Esophagus muscularis mucosa (tissue), 4 donors: ENCODE results near the gene PTPRN2. TPM values are rescaled to one million over a fixed set of nuclear protein-coding genes. Genes with fewer than 3 reads are reported as not detected.

Experiments used
- DNase-seq: peaks from one replicate; pipeline ENCODE4 v3.0.0-alpha.2; 2017; ENCODE audit errors: extremely low spot score
- H3K27ac ChIP-seq, 4 donors: fragments of 200-600 bp; sonication (generic); replicated peaks in 1 of 4; 1 replicate in 3 of 4; 2 replicates in 1 of 4; pipeline ENCODE4 v1.5.1; 2016 to 2019; ENCODE audit warnings: mild to moderate bottlenecking in 1 of 4
- H3K27me3 ChIP-seq, 4 donors: fragments of 200-600 bp; sonication (generic); one replicate each; pipeline versions ENCODE4 v1.5.1 to v1.6.0; 2016 to 2019
- H3K36me3 ChIP-seq, 4 donors: fragments of 200-600 bp; sonication (generic); one replicate each; pipeline ENCODE4 v1.5.1; 2016 to 2019
- H3K4me1 ChIP-seq, 4 donors: fragments of 200-600 bp; sonication (generic); one replicate each; pipeline ENCODE4 v1.5.1; 2016 to 2019
- H3K4me3 ChIP-seq, 4 donors: fragments of 200-600 bp; sonication (generic); 1 replicate in 2 of 4; 2 replicates in 2 of 4; pipeline ENCODE4 v1.5.1; 2016 to 2019; ENCODE audit warnings: mild to moderate bottlenecking in 4 of 4, moderate library complexity in 1 of 4
- H3K9me3 ChIP-seq, 4 donors: fragments of 200-600 bp; sonication (generic); 1 replicate in 3 of 4; 2 replicates in 1 of 4; pipeline ENCODE4 v1.5.1; 2016 to 2019
- CTCF ChIP-seq, 3 experiments: fragments of 200-600 bp in 2 of 3; fragments of 450-650 bp in 1 of 3; sonication (generic) in 2 of 3; IDR thresholded peaks; one replicate each; pipeline ENCODE4 v1.5.1; 2017 to 2019; ENCODE audit warnings: antibody characterized with exemption in 3 of 3, mild to moderate bottlenecking in 2 of 3, moderate library complexity in 1 of 3
- EP300 ChIP-seq: sonication (generic); formaldehyde crosslinking; IDR thresholded peaks from one replicate; pipeline ENCODE4 v1.6.1; 2017; ENCODE audit warnings: antibody characterized with exemption
- POLR2A ChIP-seq: fragments of 450-650 bp; IDR thresholded peaks from one replicate; pipeline ENCODE4 v1.6.1; 2017; ENCODE audit warnings: antibody characterized with exemption, moderate library complexity, mild to moderate bottlenecking, low read depth
- POLR2AphosphoS5 ChIP-seq, 2 donors: sonication (generic); formaldehyde crosslinking; IDR thresholded peaks; one replicate each; pipeline ENCODE4 v1.6.1; 2017; ENCODE audit warnings: antibody characterized with exemption in 2 of 2
- WGBS: methylation state at CpG from one replicate; pipeline ENCODE4 v1.1.5; 2018; 5-methylcytosine and 5-hydroxymethylcytosine counted together
- intact Hi-C: fragments of 100-400 bp; cut with DNase I; formaldehyde crosslinking; loops from one replicate; pipeline ENCODE4 v1.15.1; 2023
- total RNA-seq, 4 donors: library from RNA; depleted of rRNA; stranded (reverse); fragments of >200 nt; gene quantifications; one replicate each; pipeline versions ENCODE4 v1.1.0 to v1.2.1, GENCODE V29; 2016

The PTPRN2 gene
- total RNA-seq, 4 donors from 2014 or later: 2.1 to 3.1 (median 3.1) TPM

GRCh38 chr7:158005531-158005930 is 582.1 kb downstream of the PTPRN2 start:
- Histone ChIP-seq H3K36me3 (no peaks in the 10 kb centered on the region), H3K27me3 (peaks cover 0 to 14% (median 0%) of the 10 kb centered on the region in 4 donors), H3K9me3 (no peaks in the 10 kb centered on the region), H3K4me1 (no peaks in the 10 kb centered on the region), H3K4me3 (no peak overlapping the region), H3K27ac (no peak overlapping the region)
- TF ChIP-seq CTCF (IDR thresholded peaks at IDR 0.05) (no peak), POLR2A (no peak), EP300 (no peak), POLR2AphosphoS5 (IDR thresholded peaks at IDR 0.05) (no peak)
- DNase-seq: no peak
- intact Hi-C loops: no loop called here
- WGBS: 65% methylated on average over 12 of the region's 12 CpGs

- 33% methylated on average over 2 of the region's 2 CpGs for WGBS
- intact Hi-C loops: no loop called here
- peaks cover 0 to 14% (median 0%) of the 10 kb centered on the region in 4 donors for H3K27me3 ChIP-seq
- H3K9me3 ChIP-seq: no peaks in the 10 kb centered on the region
- H3K4me3 ChIP-seq: no peak overlapping the region
- no peak for TF ChIP-seq CTCF (IDR thresholded peaks at IDR 0.05)
- no peak for TF ChIP-seq POLR2A
- no peak for TF ChIP-seq EP300
- TF ChIP-seq POLR2AphosphoS5 (IDR thresholded peaks at IDR 0.05): no peak
- no peak for DNase-seq
- H3K27ac ChIP-seq: no peak overlapping the region
- no peaks in the 10 kb centered on the region for H3K4me1 ChIP-seq
- H3K36me3 ChIP-seq: no peaks in the 10 kb centered on the region
Measured at GRCh38 chr7:158004123-158004490, 583.5 kb downstream of the PTPRN2 start.

GRCh38 chr7:158003441-158004122 is 584.0 kb downstream of the PTPRN2 start:
- Histone ChIP-seq H3K4me1 (no peaks in the 10 kb centered on the region), H3K36me3 (no peaks in the 10 kb centered on the region), H3K4me3 (no peak overlapping the region), H3K9me3 (no peaks in the 10 kb centered on the region), H3K27ac (no peak overlapping the region), H3K27me3 (peaks cover 0 to 14% (median 0%) of the 10 kb centered on the region in 4 donors)
- TF ChIP-seq CTCF (IDR thresholded peaks at IDR 0.05): no peak
- no peak for TF ChIP-seq POLR2AphosphoS5 (IDR thresholded peaks at IDR 0.05)
- TF ChIP-seq EP300: no peak
- no peak for TF ChIP-seq POLR2A
- DNase-seq: no peak
- intact Hi-C loops: no loop called here
- WGBS: 80% methylated on average over 23 of the region's 23 CpGs

- H3K4me1 ChIP-seq: no peaks in the 10 kb centered on the region
- no peaks in the 10 kb centered on the region for H3K36me3 ChIP-seq
- H3K4me3 ChIP-seq: no peak overlapping the region
- no peaks in the 10 kb centered on the region for H3K9me3 ChIP-seq
- H3K27ac ChIP-seq: no peak overlapping the region
- 87% methylated on average over 15 of the region's 17 CpGs for WGBS
- intact Hi-C loops: no loop called here
- TF ChIP-seq POLR2A (no peak), CTCF (IDR thresholded peaks at IDR 0.05) (no peak), EP300 (no peak), POLR2AphosphoS5 (IDR thresholded peaks at IDR 0.05) (no peak)
- DNase-seq: no peak
- H3K27me3 ChIP-seq: peaks cover 0 to 14% (median 0%) of the 10 kb centered on the region in 4 donors
Measured at GRCh38 chr7:158002486-158003080, 585.0 kb downstream of the PTPRN2 start.
